ENCODE data around the gene LRP8. TPM values are rescaled to one million over a fixed set of nuclear protein-coding genes. Genes with fewer than 3 reads are reported as not detected.
A peak's percentile ranks its signal among the peaks of the same experiment; 100 is the strongest.

Gene LRP8
- total RNA-seq, 1 experiment from 2014 or later: 69.5 TPM

- H3K9me3 Mint-ChIP-seq: no peaks in the 10 kb centered on the region
- ATAC-seq (peak; percentile 20), DNase-seq (ENCODE audit: low spot score) (peak; percentile 60)
- peak overlapping the region; percentile 97 for H3K4me3 Mint-ChIP-seq
- POLR2A ChIA-PET: no interaction called here
- no peak for TF ChIP-seq ARID4B (CRISPR knock-in tag; IDR thresholded peaks at IDR 0.05; ENCODE audit: borderline replicate concordance)
- TF ChIP-seq TP53 (CRISPR knock-in tag; IDR thresholded peaks at IDR 0.05): no peak
- TF ChIP-seq ZNF281 (CRISPR knock-in tag; IDR thresholded peaks at IDR 0.05): no peak
- no peak for TF ChIP-seq TCF7 (CRISPR knock-in tag; IDR thresholded peaks at IDR 0.05; ENCODE audit: low read depth)
- TF ChIP-seq NFATC4 (CRISPR knock-in tag; IDR thresholded peaks at IDR 0.05): no peak
- TF ChIP-seq CBFB (CRISPR knock-in tag; IDR thresholded peaks at IDR 0.05; ENCODE audit: low read depth): no peak
- TF ChIP-seq CTCF (IDR thresholded peaks at IDR 0.05): peak; percentile 20; the same call in 1 of the 2 replicates
- no peak for TF ChIP-seq ZNF671 (CRISPR knock-in tag; IDR thresholded peaks at IDR 0.05)
- no peak for TF ChIP-seq SOX15 (CRISPR knock-in tag; IDR thresholded peaks at IDR 0.05)
- TF ChIP-seq ZNF121 (CRISPR knock-in tag; IDR thresholded peaks at IDR 0.05): peak; percentile 62; the same call in 1 of the 2 replicates
- CTCF ChIA-PET: interaction anchor here (0.6 kb wide), 1 partner anchor 57 kb away, joined by 3 read pairs; no protein-coding TSS in a partner anchor
- H3K36me3 Mint-ChIP-seq: peaks cover 20% of the 10 kb centered on the region
- H3K4me1 Mint-ChIP-seq: peaks cover 22% of the 10 kb centered on the region
- no peak overlapping the region for H3K27ac Mint-ChIP-seq
- peaks cover 3% of the 10 kb centered on the region; the same call in 1 of the 2 replicates for H3K27me3 Mint-ChIP-seq (ENCODE audit: low read depth)
Observed at GRCh38 chr1:53328541-53329499, 950 bp upstream of the LRP8 start.

GRCh38 chr1:53327182-53327913 lies 522 bp downstream of the LRP8 start:
- Mint-ChIP-seq H3K27me3 (ENCODE audit: low read depth) (peaks cover 3% of the 10 kb centered on the region; the same call in 1 of the 2 replicates), H3K4me3 (peak overlapping the region; percentile 88), H3K27ac (peak overlapping the region; percentile 98; the same call in 1 of the 2 replicates), H3K36me3 (peaks cover 23% of the 10 kb centered on the region), H3K4me1 (peaks cover 26% of the 10 kb centered on the region), H3K9me3 (no peaks in the 10 kb centered on the region)
- POLR2A ChIA-PET: interaction anchor here (0.6 to 1.1 kb wide), 6 partner anchors 9 to 117 kb away, joined by 3 read pairs; no protein-coding TSS in a partner anchor
- ATAC-seq (peak; percentile 1), DNase-seq (ENCODE audit: low spot score) (peak; percentile 51)
- CTCF ChIA-PET: interaction anchor here (1.0 to 2.2 kb wide), 4 partner anchors 16 to 66 kb away, joined by 3 to 15 read pairs (median 4); no protein-coding TSS in a partner anchor
- 0 out of 2 replicates have a peak, but pooled peaks have one; percentile 12 for TF ChIP-seq TP53 (CRISPR knock-in tag; IDR thresholded peaks at IDR 0.05)
- no peak for TF ChIP-seq ZBTB21 (CRISPR knock-in tag; IDR thresholded peaks at IDR 0.05; ENCODE audit: borderline replicate concordance)
- no peak for TF ChIP-seq ETV6 (CRISPR knock-in tag; IDR thresholded peaks at IDR 0.05)
- no peak for TF ChIP-seq ZNF317 (CRISPR knock-in tag; IDR thresholded peaks at IDR 0.05; ENCODE audit: borderline replicate concordance, low read depth)
- no peak for TF ChIP-seq TEAD1 (CRISPR knock-in tag; IDR thresholded peaks at IDR 0.05)
- no peak for TF ChIP-seq SOX15 (CRISPR knock-in tag; IDR thresholded peaks at IDR 0.05)
- TF ChIP-seq SMAD3 (CRISPR knock-in tag; IDR thresholded peaks at IDR 0.05; ENCODE audit: borderline replicate concordance): no peak
- TF ChIP-seq OVOL2 (CRISPR knock-in tag; IDR thresholded peaks at IDR 0.05; ENCODE audit: borderline replicate concordance): no peak
- 0 out of 2 replicates have a peak, but pooled peaks have one; percentile 10 for TF ChIP-seq SP1 (CRISPR knock-in tag; conservative IDR thresholded peaks at IDR 0.05)
- 0 out of 2 replicates have a peak, but pooled peaks have one; percentile 7 for TF ChIP-seq NFYB (CRISPR knock-in tag; conservative IDR thresholded peaks at IDR 0.05; ENCODE audit: low read depth)
- 0 out of 2 replicates have a peak, but pooled peaks have one; percentile 6 for TF ChIP-seq HMGXB4 (CRISPR knock-in tag; IDR thresholded peaks at IDR 0.05)
- no peak for TF ChIP-seq TCF7 (CRISPR knock-in tag; IDR thresholded peaks at IDR 0.05; ENCODE audit: low read depth)
- TF ChIP-seq ZNF263 (CRISPR knock-in tag; IDR thresholded peaks at IDR 0.05; ENCODE audit: low read depth): no peak
